DOHH2 (cell line): Measurements from ENCODE around the gene HIVEP3.

Experiments
- H3F3A ChIP-seq: fragments of 200-600 bp; sonication (generic), shearing (Covaris generic); 2 replicates; pipeline ENCODE4 v1.6.0; 2016; ENCODE audit warnings: antibody characterized with exemption, mild to moderate bottlenecking; ENCODE audit not compliant: control insufficient read depth, insufficient read depth
- H3K27ac ChIP-seq: fragments of 200-600 bp; sonication (generic); 2 replicates; pipeline ENCODE4 v1.5.1; 2014; ENCODE audit warnings: low read depth, mild to moderate bottlenecking, low read length, moderate library complexity
- H3K27me3 ChIP-seq: fragments of 200-600 bp; sonication (generic); 2 replicates; pipeline ENCODE4 v1.6.1; 2014; ENCODE audit warnings: mild to moderate bottlenecking, low read length, mixed read lengths; ENCODE audit not compliant: control insufficient read depth
- H3K36me3 ChIP-seq: fragments of 200-600 bp; sonication (generic); 2 replicates; pipeline ENCODE4 v1.6.1; 2014; ENCODE audit warnings: mild to moderate bottlenecking, low read length, moderate library complexity, mixed read lengths; ENCODE audit not compliant: control insufficient read depth
- H3K4me1 ChIP-seq: fragments of 200-600 bp; sonication (generic); 2 replicates; pipeline ENCODE4 v1.6.1; 2014; ENCODE audit warnings: mild to moderate bottlenecking, low read length, mixed read lengths; ENCODE audit not compliant: control insufficient read depth
- H3K4me2 ChIP-seq: fragments of 200-600 bp; sonication (generic); 2 replicates; pipeline ENCODE4 v1.6.0; 2014; ENCODE audit warnings: mild to moderate bottlenecking, low read length, moderate library complexity
- H3K4me3 ChIP-seq: fragments of 200-600 bp; sonication (generic); 2 replicates; pipeline ENCODE4 v1.5.1; 2014; ENCODE audit warnings: mild to moderate bottlenecking, low read length, mixed read lengths
- H3K79me2 ChIP-seq: fragments of 200-600 bp; sonication (generic); 2 replicates; pipeline ENCODE4 v1.6.1; 2014; ENCODE audit warnings: mild to moderate bottlenecking, low read length, mixed read lengths; ENCODE audit not compliant: control insufficient read depth
- H3K9me2 ChIP-seq: fragments of 200-600 bp; sonication (generic); replicated peaks from 2 replicates; pipeline ENCODE4 v1.6.1; 2014; ENCODE audit warnings: mild to moderate bottlenecking, low read length, mixed read lengths; ENCODE audit not compliant: control insufficient read depth
- H3K9me3 ChIP-seq: fragments of 200-600 bp; sonication (generic); 2 replicates; pipeline ENCODE4 v1.6.1; 2014; ENCODE audit warnings: antibody characterized with exemption, low read length, mixed read lengths; ENCODE audit not compliant: control insufficient read depth, insufficient read depth
- H4K20me1 ChIP-seq: fragments of 200-600 bp; sonication (generic); 2 replicates; pipeline ENCODE4 v1.6.0; 2014; ENCODE audit warnings: low read depth, mild to moderate bottlenecking, antibody characterized with exemption, low read length, moderate library complexity; ENCODE audit not compliant: control insufficient read depth, insufficient read depth
- EZH2phosphoT487 ChIP-seq: fragments of 200-600 bp; sonication (generic); IDR thresholded peaks from 2 replicates; pipeline ENCODE4 v1.6.1; 2017; ENCODE audit warnings: borderline replicate concordance, mild to moderate bottlenecking, antibody characterized with exemption, low read length, moderate library complexity, mixed read lengths
- TF ChIP-seq, protein P1 (sequence below): fragments of 200-600 bp; sonication (generic); IDR thresholded peaks from one replicate; pipeline ENCODE4 v1.5.1; 2014; ENCODE audit warnings: antibody characterized with exemption, mild to moderate bottlenecking, low read depth, low read length; ENCODE audit not compliant: poor library complexity, severe bottlenecking

HIVEP3 gene

DNA sequence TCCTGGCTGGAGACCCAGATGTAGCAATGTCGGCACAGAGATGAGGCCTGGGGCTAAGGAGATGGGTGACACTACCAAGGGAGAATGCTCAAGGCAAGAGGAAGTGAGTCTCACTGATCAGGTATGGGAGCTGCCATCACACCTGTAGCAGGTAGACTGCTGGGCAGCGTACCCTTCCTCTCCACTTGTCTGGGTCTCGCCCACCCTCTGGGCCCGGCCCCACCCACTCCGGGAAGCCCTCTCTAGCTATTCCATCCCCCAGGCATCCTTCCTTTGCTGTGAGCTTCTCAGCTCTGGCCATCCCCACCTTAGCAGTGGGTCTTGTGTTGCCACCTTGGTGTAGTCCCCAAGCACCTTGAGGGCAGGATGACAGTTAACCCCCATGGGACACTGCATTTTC is 346.5 kb downstream of the HIVEP3 start:
- Histone ChIP-seq H3K79me2 (no peaks in the 10 kb centered on the region), H3K36me3 (no peaks in the 10 kb centered on the region), H3K9me2 (no peaks in the 10 kb centered on the region), H4K20me1 (no peaks in the 10 kb centered on the region), H3K27me3 (no peaks in the 10 kb centered on the region; the same call in 1 of the 2 replicates), H3K4me1 (no peaks in the 10 kb centered on the region), H3F3A (no peaks in the 10 kb centered on the region), H3K4me2 (no peak overlapping the region), H3K4me3 (no peak overlapping the region), H3K9me3 (no peaks in the 10 kb centered on the region), H3K27ac (no peak overlapping the region)
- TF ChIP-seq, protein P1, sequence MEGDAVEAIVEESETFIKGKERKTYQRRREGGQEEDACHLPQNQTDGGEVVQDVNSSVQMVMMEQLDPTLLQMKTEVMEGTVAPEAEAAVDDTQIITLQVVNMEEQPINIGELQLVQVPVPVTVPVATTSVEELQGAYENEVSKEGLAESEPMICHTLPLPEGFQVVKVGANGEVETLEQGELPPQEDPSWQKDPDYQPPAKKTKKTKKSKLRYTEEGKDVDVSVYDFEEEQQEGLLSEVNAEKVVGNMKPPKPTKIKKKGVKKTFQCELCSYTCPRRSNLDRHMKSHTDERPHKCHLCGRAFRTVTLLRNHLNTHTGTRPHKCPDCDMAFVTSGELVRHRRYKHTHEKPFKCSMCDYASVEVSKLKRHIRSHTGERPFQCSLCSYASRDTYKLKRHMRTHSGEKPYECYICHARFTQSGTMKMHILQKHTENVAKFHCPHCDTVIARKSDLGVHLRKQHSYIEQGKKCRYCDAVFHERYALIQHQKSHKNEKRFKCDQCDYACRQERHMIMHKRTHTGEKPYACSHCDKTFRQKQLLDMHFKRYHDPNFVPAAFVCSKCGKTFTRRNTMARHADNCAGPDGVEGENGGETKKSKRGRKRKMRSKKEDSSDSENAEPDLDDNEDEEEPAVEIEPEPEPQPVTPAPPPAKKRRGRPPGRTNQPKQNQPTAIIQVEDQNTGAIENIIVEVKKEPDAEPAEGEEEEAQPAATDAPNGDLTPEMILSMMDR, result no peak
- no peak for TF ChIP-seq EZH2phosphoT487

DNA sequence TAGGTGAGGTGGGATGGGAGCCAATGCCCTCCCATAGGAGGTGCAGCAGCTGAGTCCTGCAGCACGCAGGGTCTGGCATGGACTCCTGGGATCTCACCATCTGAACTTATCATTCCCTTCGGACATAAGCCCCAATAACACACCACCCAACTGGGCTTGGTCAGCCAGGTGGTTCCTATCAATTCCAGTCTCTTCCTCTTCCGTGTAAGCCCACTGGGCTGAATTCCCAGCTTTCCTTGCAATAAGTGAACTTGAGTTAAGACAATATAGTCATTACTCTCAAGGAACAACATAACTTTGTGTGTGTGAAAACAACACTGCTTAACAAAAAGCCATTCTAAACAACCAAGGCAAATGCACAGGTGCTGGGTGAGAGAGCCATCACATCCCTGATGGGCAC is 347.7 kb downstream of the HIVEP3 start:
- H3K4me1 ChIP-seq, result no peaks in the 10 kb centered on the region
- H3K9me3 ChIP-seq, result no peaks in the 10 kb centered on the region
- no peaks in the 10 kb centered on the region for H3K36me3 ChIP-seq
- H3K4me3 ChIP-seq, result no peak overlapping the region
- H3K79me2 ChIP-seq, result no peaks in the 10 kb centered on the region
- no peaks in the 10 kb centered on the region for H3F3A ChIP-seq
- no peak overlapping the region for H3K4me2 ChIP-seq
- TF ChIP-seq EZH2phosphoT487, result no peak
- TF ChIP-seq, protein P1, result no peak
- no peak overlapping the region for H3K27ac ChIP-seq
- H4K20me1 ChIP-seq, result no peaks in the 10 kb centered on the region
- H3K27me3 ChIP-seq, result no peaks in the 10 kb centered on the region; the same call in 1 of the 2 replicates
- H3K9me2 ChIP-seq, result no peaks in the 10 kb centered on the region

DNA sequence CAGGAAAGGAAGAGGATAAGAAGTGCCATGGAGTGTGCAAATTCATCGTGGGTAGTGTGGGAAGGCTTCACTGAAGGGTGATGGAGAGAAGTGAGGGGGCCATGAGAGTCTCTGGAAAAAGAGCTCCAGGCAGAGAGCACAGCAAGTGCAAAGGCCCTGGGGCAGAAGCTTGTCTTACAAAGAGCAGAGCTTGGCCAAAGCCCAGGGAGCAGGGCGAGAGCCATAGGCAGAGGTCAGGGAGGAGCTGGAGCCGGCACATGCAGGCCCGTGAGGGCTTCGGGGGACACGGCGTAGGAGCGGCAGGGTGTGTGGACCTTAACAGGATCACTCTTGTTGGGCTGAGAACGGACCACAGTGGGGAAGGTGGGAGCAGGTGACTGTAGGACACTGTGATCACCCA is 350.5 kb downstream of the HIVEP3 start:
- no peaks in the 10 kb centered on the region for H3K4me1 ChIP-seq
- no peaks in the 10 kb centered on the region for H3F3A ChIP-seq
- no peaks in the 10 kb centered on the region for H3K9me3 ChIP-seq
- TF ChIP-seq, protein P1, result no peak
- TF ChIP-seq EZH2phosphoT487, result no peak
- H3K4me3 ChIP-seq, result no peak overlapping the region
- no peaks in the 10 kb centered on the region; the same call in 1 of the 2 replicates for H3K27me3 ChIP-seq
- no peaks in the 10 kb centered on the region for H3K79me2 ChIP-seq
- no peak overlapping the region for H3K27ac ChIP-seq
- H4K20me1 ChIP-seq, result no peaks in the 10 kb centered on the region
- no peaks in the 10 kb centered on the region for H3K9me2 ChIP-seq
- no peak overlapping the region for H3K4me2 ChIP-seq
- H3K36me3 ChIP-seq, result no peaks in the 10 kb centered on the region
